NCI-H1417 treated with DMSO at 0.1 percent for 48 hours (cell line): ENCODE results near the gene HOXA5.

Source experiments
- DNase-seq: peaks from one replicate; lab custom pipeline; 2025; lab: John Stamatoyannopoulos, UW

The HOXA5 gene

DNA sequence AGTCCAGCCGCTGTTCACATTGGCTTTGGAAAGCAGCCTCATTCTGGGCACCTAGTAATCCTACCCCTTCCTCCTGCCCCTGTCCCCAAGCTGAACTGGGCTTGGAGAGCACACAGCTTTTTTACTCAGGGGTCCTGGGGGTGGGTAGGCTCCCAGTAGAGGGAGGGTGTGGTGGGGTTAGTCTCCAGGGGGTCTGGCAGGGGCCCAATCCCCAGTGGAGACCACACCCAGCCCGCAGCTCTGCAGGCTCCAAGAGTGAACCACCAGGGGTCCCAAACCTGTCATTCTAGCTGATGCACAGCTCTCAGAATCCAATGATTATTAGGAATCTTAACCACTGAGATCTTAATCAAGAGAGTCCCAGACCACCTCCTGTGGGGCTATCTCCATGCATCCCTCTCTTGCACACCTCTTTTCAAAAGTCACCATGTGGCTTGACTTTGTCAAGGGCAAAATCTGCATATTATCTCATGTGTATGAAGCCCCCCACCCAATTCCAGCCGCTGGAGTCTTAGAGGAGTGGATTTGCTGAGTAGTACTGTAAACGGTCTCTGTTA is 38.9 kb upstream of the HOXA5 start:
- DNase-seq, result no peak

DNA sequence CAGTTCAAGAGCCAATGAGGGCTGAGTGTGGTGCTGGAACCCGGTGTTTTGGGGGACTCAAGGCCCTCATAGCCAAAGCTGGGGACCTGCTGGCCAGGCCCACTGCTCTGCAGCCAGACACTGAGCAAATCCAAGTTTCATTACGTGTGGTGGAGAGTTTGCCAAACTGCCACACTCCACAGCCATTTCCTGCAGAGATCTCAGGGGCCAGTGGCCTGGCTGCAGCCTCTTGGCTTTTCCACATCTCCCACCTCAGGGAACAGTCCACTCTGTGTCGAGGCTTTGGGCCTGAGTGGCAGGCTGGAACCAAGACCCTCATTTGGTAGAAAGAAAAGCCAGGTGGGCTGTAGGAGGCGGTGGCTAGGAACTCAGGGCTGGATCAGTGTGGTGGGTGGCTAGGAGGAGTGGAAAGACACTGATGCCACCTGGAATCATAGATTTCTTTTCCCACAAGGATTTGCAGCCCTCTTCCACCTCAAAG is 38.4 kb upstream of the HOXA5 start:
- DNase-seq, result no peak

DNA sequence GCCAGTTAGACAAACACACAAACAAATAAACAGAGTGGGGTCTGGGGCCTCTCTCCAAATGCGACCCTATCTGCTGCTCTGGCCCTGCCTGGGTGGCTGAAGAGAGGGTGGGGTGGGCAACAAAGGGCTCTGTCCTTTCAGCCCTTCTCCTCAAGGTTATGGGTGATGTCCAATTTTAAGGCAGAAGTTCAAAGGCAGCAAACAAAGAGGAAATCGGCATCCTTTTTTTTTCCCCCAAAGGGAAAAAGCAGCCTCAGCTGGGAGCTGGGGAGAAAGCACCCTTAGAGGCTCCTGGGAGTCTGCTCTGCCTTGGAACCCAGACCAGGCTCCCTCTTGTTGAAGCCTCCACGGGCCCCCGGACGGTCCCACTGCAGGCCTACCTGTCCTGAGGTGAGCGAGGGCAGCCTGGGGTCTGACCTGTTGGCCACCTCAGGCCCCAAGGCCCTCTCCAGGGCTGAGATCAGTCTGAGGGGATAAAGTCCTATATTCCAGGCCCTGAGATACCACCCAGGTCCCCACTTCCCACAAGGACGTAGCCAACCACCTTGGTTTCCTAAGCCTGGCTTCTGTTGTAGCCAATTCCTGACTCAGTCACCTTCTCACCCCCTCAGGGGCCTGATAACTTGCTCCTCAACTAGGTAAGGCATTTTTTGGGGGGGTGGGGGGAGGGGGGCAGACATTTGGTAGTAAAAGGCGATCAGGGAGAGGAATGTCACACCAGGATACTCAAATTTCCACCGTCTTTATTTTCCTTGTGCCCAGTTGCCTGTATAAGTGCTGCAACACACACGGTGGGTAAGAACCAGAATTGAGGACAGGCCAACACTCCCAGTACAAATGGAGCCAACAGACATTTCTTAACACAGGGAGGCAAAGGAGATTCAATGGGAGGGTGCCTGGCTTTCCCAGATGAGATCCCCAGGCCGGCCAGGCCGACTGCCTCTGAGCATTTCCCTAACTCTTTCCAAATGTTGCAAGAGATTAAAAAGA is 37.2 kb upstream of the HOXA5 start:
- DNase-seq, result no peak

DNA sequence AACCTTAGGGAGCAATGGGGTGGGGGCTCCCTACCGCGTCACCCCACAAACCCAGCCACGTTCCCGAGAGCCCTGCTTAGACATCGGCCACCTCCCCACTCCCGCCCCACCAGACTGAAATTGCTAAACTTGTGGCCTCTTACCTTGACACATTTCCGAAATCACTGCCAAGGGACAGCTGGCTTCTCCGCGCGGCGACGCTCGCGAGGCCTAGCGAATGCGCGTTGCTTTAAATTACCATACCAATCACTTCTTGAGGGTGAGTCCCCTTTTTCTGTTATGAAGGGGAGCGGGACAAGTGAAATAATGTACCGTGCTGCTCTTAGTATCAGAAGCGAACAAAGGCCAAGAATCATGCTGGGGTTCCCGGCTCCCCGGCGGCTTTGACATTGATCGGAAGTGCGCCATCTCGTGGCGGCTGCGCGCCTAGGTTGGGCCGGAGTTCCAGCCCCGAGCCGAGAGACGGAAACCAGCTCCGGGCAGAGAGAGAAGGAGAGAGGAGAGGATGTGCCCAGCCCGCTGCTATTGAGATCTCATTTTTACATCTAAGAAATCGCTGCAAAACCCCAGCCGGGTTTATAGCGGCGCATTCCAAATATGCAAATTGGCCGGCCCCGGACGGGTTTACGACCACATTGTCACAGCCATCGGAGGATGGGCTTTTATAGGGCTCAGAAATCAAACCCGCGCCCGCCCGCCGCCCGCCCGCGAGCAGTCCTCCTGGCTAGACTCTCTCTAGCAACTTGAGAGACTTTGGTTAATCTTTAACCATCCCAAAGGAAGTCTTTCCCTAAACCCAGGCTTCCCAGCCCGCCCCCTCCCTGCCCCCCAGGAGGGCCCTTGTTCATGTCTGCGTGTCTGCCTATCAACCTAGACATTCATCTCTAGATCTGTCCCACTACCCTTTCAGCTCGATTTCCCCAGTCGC is 36.3 kb upstream of the HOXA5 start:
- no peak for DNase-seq

DNA sequence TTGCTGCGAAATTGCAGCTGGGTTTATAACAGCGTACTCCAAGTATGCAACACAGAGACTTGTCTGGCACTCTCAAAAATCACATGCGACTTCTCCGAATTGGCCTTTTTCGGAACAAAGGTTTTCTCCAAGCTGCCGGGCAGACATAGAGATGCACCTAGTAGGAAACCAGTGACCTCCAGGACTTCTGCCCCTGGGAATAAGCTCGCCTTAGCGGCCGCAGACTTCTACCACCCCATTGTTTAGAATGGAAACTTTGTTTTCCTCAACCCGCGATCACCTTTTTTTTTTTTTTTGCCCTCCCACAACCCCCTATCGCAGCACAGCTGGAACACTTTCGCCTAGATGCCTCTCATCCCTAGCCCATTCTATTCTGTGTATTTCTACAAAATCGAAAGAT is 35.5 kb upstream of the HOXA5 start:
- DNase-seq, result no peak

DNA sequence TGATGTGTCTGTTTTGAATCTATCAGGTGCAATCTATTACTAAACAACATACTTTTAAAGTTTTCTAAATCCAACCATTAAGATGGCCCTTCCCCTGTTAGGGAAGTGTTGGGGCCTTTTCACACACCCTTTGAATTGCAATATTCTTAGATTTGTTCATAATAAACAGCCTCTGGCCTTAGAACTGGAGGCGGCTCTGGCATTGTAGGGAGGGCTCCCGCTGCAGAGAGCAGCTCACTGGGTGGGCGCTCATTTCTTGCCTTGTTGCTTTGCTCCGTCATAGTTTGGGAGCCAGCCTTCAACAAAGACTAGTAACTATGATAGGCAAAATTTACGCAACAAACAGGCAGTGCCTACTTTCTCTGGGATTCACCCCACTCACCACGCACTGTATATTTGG is 34.9 kb upstream of the HOXA5 start:
- no peak for DNase-seq

DNA sequence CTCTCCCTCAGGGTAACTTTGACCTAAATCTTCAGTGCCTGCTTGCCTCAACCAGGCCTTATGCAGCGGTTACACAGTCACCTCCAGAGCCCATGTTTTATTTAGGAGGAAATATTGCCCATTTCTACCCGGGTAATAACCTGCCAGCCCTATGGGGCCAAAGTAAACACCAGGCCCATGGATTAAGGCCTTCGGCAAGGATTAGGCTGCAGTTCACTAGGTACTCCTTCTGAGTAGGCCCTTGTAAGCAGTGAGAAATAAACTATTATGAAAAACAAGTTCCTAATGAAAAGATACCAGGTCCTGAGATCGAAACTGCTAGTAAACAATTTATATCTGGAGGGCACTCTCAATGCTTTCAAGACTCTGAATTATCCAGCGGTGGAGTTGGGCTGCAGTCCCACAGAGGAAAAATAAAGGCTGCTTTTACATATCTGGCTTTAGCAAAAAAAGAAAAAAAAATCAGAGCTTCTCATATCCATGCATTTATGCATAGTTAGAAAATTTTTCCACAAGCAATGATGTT is 34.4 kb upstream of the HOXA5 start:
- no peak for DNase-seq

DNA sequence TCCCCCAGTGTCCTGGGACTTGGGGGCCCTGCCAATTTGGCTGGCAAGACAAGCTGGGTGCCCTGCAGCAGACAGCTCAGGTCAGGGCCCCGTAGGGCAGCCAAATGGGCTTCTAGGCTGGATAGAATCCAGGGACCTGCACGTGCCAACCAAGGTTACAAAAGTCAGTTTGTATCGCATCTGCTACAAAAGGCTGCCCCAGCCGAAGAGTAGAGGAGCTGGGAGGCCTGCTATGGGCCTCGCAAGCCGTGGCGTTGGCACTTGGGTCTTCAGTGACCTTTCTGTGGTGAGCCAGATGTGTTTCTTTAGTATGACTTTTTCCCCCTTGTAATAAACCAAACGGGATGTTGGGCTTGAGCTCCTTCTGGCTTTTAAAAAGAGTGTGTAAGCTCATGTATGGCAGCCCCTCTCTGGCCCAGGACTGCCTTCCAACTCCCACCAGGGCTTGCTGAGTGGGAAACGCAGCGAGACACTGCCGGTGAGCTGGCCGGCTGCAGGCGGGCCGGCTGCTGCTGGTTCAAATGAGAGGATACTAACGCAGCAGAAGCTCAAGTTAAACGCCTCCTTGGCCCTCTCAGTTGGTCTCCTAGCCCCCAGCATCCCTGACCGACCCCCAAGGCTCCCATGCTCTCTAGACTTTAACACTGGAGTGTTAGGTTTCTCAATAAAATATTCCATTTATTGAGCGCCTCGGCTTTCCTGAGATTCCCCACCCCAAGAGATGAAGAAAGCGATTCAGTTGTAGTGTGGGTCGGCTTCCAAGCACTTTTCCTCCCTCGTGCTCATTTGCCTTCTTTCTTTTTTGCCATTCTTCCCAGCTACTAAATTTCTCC is 33.7 kb upstream of the HOXA5 start:
- no peak for DNase-seq

DNA sequence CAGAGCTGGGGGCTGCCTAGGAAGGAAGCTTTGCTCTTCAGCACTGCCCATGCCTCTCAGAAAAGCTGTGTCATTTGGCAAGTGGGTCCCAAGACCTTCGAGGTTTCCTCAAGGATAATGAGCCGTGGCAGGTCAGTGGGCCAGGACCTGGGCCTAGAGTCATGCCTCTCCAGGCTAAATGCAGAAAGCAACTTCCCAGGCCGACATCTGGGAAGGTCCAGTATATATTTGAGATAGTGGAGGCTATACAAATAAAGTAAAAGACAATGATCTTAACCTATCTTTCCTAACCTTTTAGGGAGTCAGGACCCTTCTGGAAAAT is 33.0 kb upstream of the HOXA5 start:
- DNase-seq, result no peak

DNA sequence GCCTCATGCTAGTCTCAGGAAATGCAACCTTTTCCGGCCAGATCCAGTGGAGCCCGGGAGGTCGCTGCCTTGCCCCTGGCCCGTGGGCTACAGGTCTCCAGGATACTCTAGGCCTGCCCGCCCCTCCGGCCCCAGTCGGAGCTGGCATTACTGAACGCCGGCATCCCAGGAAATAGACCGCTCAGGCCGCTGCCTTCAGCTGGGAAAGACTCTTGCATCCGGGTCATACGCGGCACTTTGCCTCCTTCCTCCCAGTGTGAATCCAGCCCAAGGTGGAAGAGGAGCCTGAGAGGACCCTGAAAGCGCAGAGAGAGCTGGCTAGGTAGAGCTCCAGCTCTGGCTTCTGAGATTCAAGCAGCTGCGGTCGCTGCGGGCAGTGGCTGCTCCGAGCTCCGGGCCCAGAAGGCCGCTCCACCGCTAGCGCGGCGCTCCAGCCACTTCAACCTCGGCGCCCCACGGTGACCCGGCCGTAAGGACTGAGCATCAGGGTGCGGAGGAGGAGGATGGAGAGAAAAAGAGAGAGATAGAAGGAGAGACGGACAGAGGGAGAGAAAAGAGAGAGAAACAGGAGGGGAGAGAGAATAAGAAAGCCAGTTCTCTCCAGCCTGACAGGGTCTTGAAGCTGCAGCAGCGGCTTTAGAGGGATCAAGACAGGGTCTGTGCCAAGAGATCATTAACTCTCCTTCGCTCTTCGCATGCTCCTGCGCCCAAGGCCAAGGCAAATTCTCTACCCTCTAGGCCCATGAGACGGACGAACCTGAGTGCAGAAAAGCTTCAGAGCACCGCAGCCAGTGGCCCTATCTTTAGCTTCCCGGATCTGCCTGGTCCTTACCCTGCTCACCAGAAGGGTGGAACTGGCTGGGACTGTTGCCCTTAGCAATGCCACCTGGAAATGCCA is 32.4 kb upstream of the HOXA5 start:
- no peak for DNase-seq

DNA sequence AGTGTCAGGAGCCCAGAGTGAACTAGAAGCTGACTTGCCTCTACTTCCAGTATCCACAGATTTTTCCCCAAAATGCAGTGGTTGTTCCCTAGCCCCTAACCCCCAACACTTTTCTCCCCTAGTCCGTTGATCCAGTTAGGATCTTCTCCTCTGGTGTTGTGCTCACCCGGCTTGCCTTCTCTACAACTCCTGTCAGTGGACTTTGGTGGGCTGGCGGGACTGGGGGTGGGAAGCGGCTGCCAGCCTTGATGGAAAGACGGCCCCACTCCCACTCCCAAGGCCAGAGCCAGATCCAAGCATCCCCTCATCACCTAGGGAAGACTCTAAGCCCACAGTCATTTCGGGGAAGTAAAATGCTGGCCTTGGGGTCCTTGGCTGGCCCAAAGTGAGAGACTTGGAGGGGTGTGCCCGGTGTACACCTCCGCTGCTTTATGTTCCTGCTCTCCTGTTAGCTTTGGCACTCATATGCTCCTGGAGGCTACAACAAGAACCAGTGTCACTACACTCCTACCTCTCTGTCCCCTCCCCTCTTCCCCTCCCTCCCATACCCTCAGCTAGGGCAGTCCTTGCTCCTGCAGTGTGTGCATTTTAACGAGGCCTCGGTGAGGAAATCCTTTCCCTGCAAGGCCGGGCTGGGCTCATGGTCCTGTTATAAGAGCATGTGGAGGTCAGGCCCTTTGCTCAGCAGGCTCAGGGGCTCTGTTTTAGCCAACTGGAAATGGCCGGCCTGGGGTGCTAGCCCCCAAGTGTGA is 31.6 kb upstream of the HOXA5 start:
- no peak for DNase-seq

DNA sequence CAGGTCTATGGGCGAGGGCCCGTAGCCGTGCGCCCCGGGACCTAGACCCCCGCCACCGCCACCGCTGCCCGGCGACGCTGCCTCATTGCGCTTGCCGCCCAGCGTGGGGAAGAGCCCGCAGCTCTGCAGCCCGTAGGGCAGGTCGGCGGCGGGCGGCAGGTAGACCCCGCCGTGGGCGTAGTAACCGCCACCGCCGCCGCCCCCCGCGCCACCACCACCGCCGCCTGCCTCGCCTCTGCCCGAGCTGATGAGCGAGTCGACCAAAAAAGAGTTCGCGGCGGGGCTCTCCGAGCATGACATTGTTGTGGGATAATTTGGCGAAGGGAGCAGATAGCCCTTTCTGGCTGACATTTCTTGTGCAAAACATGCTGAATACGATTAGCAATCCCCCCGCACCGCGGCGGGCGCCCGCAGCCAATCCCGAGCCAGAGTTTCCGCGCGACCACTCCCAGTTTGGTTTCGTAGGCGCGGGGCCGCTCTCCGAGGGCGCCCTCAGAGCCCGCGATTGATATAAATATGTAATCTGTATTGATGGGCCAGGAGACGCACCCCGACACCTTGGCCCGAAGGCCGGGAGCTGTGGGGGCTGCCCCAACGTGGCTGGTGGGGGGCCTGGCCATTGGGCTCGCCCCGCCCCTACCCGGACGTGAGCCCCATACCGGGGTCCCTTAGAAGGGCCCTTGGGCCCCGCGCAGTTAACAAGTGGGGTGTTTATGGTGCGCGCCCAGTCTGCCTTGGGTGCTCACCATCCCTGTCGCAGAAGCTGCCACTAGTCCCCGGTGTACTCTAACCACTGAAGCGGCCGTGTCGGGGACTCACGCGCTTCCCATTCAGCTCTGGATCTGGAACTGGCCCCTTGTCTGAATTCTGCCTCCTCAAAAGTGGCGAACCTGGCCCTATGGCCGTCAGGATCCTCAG is 30.7 kb upstream of the HOXA5 start, which contains the start of gene HOXA10:
TSS of gene HOXA10 (minus strand) at position 365 of the 918 bp plus-strand sequence. CDS start at position 351, 14 bp downstream.
- no peak for DNase-seq

DNA sequence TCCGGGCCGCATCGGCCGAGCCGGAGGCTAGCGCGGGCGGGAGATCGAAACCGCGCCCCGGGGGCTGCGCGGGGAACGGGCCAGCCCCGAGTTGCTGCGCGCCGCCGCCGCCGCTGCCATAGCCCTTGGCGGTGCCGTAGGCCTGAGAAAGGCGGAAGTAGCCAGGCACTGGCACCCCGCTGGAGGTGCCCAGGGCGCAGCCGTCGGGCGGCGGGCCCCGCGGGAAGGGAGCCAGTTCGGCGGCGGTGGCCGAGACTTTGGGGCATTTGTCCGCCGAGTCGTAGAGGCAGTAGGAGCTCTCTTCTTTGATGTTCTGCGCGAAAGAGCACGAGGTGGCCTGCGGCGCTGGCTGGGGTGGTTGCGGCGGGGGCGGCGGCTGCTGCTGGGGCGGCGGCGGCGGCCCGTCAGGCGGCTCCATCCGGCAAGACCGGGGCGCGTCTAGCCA is 30.1 kb upstream of the HOXA5 start:
- no peak for DNase-seq

DNA sequence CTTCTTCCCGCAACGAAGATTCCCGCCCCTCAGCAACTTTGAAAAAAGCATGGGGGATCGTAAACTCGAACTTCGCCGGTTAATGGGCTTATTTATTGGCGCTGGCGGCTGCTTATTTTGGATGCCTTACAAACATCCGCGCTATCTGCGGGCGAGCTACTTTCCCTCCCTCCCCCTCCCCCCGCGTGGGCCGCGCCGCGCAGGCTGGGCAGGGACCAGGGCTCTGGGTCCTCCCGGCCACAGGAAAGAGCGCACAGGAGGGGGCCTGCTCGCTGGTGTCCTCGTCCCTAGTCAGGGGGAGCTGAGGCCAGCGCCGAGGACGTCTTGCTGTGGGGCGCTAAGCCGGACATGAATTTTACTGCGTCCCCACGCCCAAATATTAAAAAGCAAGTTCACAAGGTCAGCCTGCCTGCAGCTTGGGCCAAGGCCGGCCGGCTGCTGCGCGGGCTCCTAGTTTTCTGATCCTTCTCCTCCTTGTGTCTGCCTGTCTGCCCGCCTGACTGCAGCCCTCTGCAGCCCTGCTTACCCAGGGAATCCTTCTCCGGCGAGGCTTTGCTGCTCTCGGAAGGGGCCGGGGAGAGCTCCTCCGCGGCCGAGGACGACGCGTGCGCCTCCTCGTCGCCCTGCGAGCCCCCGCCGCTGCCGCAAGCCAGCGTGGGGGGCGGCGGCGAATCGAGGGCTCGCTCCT is 29.5 kb upstream of the HOXA5 start:
- no peak for DNase-seq

DNA sequence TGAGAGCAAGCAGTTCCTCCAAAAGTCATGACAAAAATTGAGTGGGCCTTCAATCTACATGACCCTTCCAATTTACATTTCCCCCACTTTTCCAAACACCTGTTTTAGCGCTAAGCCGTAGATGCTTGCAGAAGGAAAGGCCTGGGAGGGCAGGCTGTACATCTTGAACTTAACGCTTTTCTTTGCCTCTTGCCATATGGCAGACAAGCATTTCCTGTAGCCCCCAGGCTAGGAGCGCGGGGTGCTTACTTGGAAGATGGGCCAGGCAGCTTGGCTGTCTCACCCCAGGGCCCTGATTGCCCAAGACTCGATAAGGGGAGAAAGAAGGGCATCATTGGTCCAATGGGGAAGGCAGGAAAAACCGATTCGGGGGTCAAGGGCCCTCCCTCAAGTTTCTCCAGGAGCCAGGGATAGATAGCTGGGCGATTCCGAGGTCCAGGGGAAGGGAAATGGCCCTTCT is 28.9 kb upstream of the HOXA5 start:
- no peak for DNase-seq

DNA sequence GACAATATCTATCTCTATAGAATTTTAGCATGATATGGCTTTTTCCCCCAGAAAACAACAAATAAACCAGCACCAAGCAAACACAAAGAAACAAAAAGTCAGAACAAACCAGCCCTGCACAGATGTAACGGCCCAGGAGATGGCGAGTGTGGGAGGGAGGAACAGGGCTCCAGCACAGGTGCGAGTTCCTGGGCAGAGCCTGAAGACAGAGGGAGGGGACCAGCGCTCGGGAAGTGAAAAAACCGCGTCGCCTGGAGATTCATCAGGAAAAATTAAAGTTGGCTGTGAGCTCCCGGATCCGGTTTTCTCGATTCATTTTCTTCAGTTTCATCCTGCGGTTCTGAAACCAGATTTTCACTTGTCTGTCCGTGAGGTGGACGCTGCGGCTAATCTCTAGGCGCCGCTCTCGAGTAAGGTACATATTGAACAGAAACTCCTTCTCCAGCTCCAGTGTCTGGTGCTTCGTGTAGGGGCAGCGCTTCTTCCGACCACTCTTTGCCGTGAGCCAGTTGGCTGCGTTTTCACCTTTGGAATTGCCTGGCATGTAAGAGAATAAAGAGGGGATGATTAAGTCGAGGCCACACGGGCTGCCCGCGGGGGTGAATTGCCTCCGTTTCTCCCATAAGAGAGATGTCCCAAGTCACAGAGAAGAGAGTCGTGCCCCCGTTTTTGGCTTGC is 28.3 kb upstream of the HOXA5 start:
- DNase-seq, result peak; percentile 46

DNA sequence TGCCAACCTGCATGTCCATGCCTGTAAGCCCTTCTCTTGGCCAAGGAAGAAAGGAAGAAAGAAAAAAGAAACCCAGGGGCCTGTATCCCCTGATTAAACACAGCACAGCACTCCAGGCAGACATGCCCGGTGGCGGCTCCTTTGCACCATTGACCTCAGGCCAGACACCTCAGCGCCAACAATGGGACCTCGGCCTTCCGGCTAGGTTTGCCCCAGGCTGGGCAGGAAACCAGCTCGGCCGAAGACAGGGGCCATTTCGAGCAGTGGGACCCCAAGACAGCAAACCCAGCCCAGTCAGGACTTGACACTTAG is 27.8 kb upstream of the HOXA5 start:
- no peak for DNase-seq
